ENCODE results near the gene CRCP.
A peak's percentile ranks its signal among the peaks of the same experiment; 100 is the strongest.
"Not testable (repeated sequence)": the region's sequence is repeated elsewhere in the genome, so short reads cannot be mapped to it uniquely, and the experiment has no call there.

The CRCP gene
- long read RNA-seq, transcript CRCP-203 (6 exons, 3,009 nt): major isoform, 12 of 28 reads
- long read RNA-seq, partial matches to known transcripts: 2 of 28 reads
- long read RNA-seq, other reads (novel, unspliced or antisense): 8 of 28 reads

DNA sequence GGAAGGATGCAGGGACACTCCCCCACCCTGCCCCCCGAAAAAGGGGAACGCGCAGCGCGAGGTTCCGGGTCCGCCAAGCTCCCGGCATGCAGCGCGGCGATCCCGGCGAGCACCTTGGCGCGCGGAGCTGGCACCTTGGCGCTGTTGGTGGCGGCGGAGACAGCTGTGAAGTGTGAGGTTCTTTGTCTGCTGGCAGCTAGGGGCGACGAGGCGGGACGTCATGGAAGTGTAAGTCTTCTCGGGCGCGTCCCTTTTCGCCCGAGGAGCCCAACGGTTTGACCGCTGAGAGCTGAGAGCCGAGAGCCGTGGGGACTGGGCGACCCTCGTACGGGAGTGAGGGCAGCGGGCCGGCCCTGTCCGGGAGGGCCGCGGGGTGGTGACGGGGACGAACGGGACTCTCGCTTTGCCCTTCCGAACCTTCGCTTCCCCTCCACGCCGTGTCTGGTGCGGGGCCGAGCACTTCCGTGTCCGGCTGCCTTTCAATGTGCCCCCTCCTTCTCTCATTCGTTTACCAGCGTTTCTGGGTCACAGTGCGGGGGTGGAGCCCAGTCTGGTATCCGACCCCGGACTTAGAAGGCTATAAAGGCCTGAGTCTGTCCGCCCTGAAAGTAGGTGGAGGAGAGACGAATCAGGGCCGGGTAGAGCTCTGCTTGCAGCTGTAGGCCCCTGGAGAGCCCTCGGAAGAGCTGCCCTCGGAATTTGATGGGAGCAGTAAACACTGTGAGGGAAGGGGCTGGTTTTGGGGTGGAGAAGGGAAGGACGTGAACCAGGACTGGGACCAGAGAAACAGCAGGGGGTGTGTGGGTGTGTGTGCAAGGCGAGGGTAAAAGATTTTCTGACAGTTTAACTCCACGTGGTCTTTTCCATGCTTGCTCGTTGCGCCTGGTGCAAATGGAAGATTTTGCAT is at the start of gene CRCP:
Gene CRCP, plus strand, starts transcription at position 105 of the 907 bp plus-strand sequence. Its CDS starts 116 bp downstream, at position 221.
- Histone ChIP-seq H3K27ac (replicated peaks) (peak within 1 kb of the TSS; percentile 98), H3K4me3 (replicated peaks; ENCODE audit: insufficient read depth, low read length) (peak within 1 kb of the TSS; percentile 92), H3K27me3 (ENCODE audit: insufficient read depth, poor library complexity, severe bottlenecking) (no peaks in the 10 kb centered on the region)
- TF ChIP-seq GABPA (IDR thresholded peaks at IDR 0.05; ENCODE audit: low read depth): peak; percentile 66
- peak; percentile 96 for TF ChIP-seq POLR2AphosphoS5 (IDR thresholded peaks at IDR 0.05; ENCODE audit: low read depth)
- TF ChIP-seq, protein P1, sequence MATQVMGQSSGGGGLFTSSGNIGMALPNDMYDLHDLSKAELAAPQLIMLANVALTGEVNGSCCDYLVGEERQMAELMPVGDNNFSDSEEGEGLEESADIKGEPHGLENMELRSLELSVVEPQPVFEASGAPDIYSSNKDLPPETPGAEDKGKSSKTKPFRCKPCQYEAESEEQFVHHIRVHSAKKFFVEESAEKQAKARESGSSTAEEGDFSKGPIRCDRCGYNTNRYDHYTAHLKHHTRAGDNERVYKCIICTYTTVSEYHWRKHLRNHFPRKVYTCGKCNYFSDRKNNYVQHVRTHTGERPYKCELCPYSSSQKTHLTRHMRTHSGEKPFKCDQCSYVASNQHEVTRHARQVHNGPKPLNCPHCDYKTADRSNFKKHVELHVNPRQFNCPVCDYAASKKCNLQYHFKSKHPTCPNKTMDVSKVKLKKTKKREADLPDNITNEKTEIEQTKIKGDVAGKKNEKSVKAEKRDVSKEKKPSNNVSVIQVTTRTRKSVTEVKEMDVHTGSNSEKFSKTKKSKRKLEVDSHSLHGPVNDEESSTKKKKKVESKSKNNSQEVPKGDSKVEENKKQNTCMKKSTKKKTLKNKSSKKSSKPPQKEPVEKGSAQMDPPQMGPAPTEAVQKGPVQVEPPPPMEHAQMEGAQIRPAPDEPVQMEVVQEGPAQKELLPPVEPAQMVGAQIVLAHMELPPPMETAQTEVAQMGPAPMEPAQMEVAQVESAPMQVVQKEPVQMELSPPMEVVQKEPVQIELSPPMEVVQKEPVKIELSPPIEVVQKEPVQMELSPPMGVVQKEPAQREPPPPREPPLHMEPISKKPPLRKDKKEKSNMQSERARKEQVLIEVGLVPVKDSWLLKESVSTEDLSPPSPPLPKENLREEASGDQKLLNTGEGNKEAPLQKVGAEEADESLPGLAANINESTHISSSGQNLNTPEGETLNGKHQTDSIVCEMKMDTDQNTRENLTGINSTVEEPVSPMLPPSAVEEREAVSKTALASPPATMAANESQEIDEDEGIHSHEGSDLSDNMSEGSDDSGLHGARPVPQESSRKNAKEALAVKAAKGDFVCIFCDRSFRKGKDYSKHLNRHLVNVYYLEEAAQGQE (IDR thresholded peaks at IDR 0.05; ENCODE audit: insufficient replicate concordance, low read depth): peak; percentile 47
- peak; percentile 91 for TF ChIP-seq SPI1 (IDR thresholded peaks at IDR 0.05; ENCODE audit: borderline replicate concordance, low read depth)
- TF ChIP-seq, protein P2, sequence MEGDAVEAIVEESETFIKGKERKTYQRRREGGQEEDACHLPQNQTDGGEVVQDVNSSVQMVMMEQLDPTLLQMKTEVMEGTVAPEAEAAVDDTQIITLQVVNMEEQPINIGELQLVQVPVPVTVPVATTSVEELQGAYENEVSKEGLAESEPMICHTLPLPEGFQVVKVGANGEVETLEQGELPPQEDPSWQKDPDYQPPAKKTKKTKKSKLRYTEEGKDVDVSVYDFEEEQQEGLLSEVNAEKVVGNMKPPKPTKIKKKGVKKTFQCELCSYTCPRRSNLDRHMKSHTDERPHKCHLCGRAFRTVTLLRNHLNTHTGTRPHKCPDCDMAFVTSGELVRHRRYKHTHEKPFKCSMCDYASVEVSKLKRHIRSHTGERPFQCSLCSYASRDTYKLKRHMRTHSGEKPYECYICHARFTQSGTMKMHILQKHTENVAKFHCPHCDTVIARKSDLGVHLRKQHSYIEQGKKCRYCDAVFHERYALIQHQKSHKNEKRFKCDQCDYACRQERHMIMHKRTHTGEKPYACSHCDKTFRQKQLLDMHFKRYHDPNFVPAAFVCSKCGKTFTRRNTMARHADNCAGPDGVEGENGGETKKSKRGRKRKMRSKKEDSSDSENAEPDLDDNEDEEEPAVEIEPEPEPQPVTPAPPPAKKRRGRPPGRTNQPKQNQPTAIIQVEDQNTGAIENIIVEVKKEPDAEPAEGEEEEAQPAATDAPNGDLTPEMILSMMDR (IDR thresholded peaks at IDR 0.05; ENCODE audit: insufficient read depth, low read length): no peak
- peak; percentile 79 to 88 for DNase-seq (ENCODE audit: low read depth in 1 of 2, low spot score in 1 of 2)

DNA sequence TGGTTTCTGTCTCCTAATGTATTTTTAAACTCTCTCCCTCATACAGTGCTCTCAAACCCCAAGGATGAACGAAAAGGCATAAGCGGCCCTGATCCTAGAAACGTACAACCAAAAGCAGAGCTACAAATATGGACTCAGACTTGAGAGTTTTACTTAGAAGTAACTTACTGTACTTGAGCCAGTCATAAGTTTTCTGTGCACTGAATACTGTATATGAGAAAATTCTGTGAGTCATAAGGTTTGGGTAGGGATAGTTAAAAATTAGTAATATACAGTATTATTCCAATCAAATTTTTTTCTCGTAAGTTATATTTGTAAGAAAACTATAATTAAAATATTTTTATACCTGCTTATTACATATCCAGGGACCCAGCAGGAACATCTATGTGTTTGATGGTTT is 44.9 kb upstream of the CRCP start:
- H3K27me3 ChIP-seq (ENCODE audit: insufficient read depth, poor library complexity, severe bottlenecking): no peaks in the 10 kb centered on the region
- no peak for DNase-seq (ENCODE audit: low read depth in 1 of 2, low spot score in 1 of 2)
- no peak overlapping the region for H3K4me3 ChIP-seq (replicated peaks; ENCODE audit: insufficient read depth, low read length)
- TF ChIP-seq, protein P1 (IDR thresholded peaks at IDR 0.05; ENCODE audit: insufficient replicate concordance, low read depth): no peak
- TF ChIP-seq, protein P2 (IDR thresholded peaks at IDR 0.05; ENCODE audit: insufficient read depth, low read length): no peak
- TF ChIP-seq GABPA (IDR thresholded peaks at IDR 0.05; ENCODE audit: low read depth): no peak
- TF ChIP-seq SPI1 (IDR thresholded peaks at IDR 0.05; ENCODE audit: borderline replicate concordance, low read depth): no peak
- no peak for TF ChIP-seq POLR2AphosphoS5 (IDR thresholded peaks at IDR 0.05; ENCODE audit: low read depth)
- no peak overlapping the region for H3K27ac ChIP-seq (replicated peaks)

DNA sequence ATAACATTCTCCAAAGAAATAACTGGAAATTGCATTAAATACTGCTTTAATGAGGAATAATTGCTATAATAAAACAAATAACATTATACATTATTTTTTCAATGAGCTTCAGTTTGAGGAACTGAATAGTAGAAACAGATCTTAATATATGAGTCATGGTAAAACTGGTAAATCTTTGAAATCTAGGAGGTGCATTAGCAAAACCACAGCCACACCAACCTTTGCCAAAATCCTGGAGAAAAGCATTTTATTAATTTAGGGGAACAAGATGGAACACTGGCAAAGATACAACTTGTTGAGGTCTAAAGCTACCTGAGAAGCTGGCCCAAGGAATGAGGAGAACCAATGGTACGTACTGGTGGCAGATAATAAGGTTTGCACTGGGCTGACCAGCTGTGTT is 44.4 kb upstream of the CRCP start:
- H3K27ac ChIP-seq (replicated peaks): no peak overlapping the region
- no peak for DNase-seq (ENCODE audit: low read depth in 1 of 2, low spot score in 1 of 2)
- TF ChIP-seq, protein P2 (IDR thresholded peaks at IDR 0.05; ENCODE audit: insufficient read depth, low read length): no peak
- TF ChIP-seq, protein P1 (IDR thresholded peaks at IDR 0.05; ENCODE audit: insufficient replicate concordance, low read depth): no peak
- no peak for TF ChIP-seq SPI1 (IDR thresholded peaks at IDR 0.05; ENCODE audit: borderline replicate concordance, low read depth)
- no peak for TF ChIP-seq GABPA (IDR thresholded peaks at IDR 0.05; ENCODE audit: low read depth)
- no peak for TF ChIP-seq POLR2AphosphoS5 (IDR thresholded peaks at IDR 0.05; ENCODE audit: low read depth)
- no peak overlapping the region for H3K4me3 ChIP-seq (replicated peaks; ENCODE audit: insufficient read depth, low read length)
- no peaks in the 10 kb centered on the region for H3K27me3 ChIP-seq (ENCODE audit: insufficient read depth, poor library complexity, severe bottlenecking)

DNA sequence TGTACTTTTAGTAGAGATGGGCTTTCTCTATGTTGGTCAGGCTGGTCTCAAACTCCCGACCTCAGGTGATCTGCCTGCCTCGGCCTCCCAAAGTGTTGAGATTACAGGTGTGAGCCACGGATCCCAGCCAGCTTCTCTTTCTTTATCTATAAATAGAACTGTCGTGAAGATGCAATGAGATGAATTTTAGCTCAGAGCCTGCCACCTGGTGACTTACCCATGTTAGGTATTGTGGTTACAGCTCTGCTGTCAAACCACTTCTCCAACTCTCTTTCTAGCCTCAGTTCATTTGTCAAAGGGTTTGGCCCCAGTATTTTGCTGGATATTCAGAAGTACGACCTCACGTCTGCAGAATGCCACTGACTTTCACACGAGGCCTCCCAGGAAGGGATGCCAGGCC is 42.4 kb upstream of the CRCP start:
- not testable (repeated sequence) for H3K27ac ChIP-seq (replicated peaks); H3K4me3 ChIP-seq (replicated peaks; ENCODE audit: insufficient read depth, low read length); H3K27me3 ChIP-seq (ENCODE audit: insufficient read depth, poor library complexity, severe bottlenecking); DNase-seq (ENCODE audit: low read depth in 1 of 2, low spot score in 1 of 2)
